Rectal smooth muscle tissue (tissue), 1 donor: Measurements from ENCODE around the gene NLRX1.
"Not testable (repeated sequence)": the region's sequence is repeated elsewhere in the genome, so short reads cannot be mapped to it uniquely, and the experiment has no call there.

Experiments used
- H3K27ac ChIP-seq: one replicate; pipeline ENCODE4 v1.7.0; 2013; ENCODE audit warnings: low read depth, low read length, inconsistent platforms
- H3K27me3 ChIP-seq: one replicate; pipeline ENCODE4 v1.7.0; 2013; ENCODE audit warnings: low read length; ENCODE audit not compliant: control insufficient read depth, insufficient read depth
- H3K36me3 ChIP-seq: one replicate; pipeline ENCODE4 v1.7.0; 2013; ENCODE audit warnings: low read length; ENCODE audit not compliant: control insufficient read depth, insufficient read depth
- H3K4me1 ChIP-seq: one replicate; pipeline ENCODE4 v1.7.0; 2013; ENCODE audit warnings: low read length; ENCODE audit not compliant: control insufficient read depth, insufficient read depth
- H3K4me3 ChIP-seq: one replicate; pipeline ENCODE4 v1.7.0; 2013; ENCODE audit warnings: low read length
- H3K9ac ChIP-seq: one replicate; pipeline ENCODE4 v1.7.0; 2013; ENCODE audit warnings: low read length

The NLRX1 gene

DNA sequence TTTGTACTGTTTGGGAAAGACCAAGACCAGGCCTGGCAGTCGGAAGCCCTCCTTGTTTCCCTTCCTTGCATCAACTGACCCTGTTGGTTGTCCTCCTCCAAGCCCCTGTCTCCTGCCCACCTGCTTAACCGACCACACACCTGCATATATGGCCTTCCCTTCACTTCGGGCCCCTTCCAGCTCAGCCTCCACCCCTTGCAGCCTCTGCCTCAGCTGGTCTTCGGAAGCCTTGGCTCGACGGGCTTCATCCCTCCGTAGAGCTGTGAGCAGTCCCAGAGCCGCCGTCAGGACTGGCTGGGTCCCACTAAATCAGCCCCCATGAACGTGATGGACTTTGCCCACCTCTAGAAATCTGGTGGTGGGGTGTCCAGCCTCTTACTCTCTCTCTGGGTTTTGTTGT lies 25.1 kb downstream of the NLRX1 start:
- no peaks in the 10 kb centered on the region for H3K27me3 ChIP-seq
- H3K36me3 ChIP-seq: no peaks in the 10 kb centered on the region
- H3K27ac ChIP-seq: no peak overlapping the region
- no peak overlapping the region for H3K9ac ChIP-seq
- H3K4me3 ChIP-seq: no peak overlapping the region
- no peaks in the 10 kb centered on the region for H3K4me1 ChIP-seq

DNA sequence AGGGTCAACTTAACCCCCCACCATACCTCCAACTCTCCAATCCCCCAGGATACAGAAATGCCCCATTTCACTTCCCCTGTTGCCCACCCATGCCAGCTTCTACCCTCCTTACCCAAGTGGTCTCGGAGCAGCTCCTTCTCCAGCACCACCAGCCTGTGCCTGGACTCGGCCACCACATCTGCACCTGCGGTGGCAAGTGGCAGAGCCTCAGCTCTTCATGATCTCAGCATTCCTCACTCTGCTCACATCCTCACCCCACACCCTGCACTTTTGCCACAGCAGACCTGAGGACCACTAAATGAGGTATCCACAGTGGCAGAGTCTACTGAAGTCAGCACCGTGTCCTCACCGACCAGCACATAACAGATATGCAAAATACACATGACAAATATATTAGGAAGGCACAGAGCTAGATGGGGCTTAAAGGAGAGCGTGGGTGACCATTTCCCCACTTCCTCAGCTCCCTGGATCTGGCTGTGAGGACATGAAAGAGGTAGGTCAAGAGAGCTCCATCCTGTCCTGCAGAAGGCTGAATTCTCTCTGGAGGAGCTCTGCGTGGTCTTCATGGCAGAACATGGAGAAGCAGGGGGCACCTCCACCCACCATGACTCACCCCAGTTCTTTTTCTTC lies 26.4 kb downstream of the NLRX1 start:
- Histone ChIP-seq H3K9ac (no peak overlapping the region), H3K27ac (no peak overlapping the region), H3K27me3 (no peaks in the 10 kb centered on the region), H3K4me3 (no peak overlapping the region), H3K4me1 (no peaks in the 10 kb centered on the region), H3K36me3 (no peaks in the 10 kb centered on the region)

DNA sequence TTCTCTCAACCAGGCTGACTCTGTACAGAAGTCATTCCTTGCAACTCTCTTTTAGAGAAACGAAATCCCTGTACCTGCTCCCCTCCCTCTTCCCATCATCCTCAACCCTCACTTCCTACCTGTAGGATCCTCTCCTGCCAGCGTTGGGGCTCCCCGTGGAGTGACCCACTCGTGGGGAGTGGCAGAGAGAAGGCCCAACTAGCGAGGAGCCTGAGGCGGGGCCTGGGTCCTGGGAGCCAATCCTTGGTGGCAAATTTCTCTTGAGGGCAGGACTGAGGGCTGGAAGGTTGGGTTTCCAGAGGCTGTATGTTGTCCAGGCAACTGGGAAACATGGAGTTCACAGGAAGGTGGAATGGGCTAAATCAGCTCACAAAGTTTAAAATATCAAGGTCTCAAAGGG lies 27.2 kb downstream of the NLRX1 start:
- H3K4me3 ChIP-seq: no peak overlapping the region

DNA sequence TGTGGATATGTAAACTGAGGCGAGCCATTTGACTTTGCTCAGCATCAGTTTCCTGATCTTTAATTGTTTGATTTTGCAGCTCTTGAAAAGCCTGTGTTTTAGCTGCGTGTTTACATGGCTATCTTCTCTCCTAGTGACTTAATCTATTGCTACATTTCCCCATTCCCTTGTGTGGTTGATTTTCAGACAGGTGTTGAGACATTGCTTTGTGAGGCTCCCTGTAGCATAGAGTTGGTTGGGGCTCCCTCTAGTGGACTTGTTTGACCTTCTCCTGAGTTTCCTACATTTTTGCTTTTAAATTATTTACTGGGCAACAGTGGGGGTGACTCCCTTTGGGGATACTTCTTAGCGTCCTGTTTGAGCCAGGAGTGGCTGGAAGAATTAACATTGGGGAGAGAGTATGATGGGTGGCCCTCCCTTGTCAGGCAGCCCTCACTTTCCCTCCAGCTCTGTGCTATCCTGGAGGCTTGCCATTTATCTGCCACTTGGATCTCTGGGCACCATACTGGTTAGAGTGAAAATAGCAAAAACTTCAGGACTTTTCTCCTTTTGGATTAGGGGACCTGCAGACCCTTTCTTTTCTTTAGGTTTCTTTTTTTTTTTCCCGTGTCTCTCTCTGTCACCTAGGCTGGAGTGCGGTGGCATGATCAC lies 28.4 kb downstream of the NLRX1 start:
- no peak overlapping the region for H3K27ac ChIP-seq
- no peaks in the 10 kb centered on the region for H3K4me1 ChIP-seq
- H3K36me3 ChIP-seq: no peaks in the 10 kb centered on the region
- H3K4me3 ChIP-seq: no peak overlapping the region
- H3K9ac ChIP-seq: no peak overlapping the region
- no peaks in the 10 kb centered on the region for H3K27me3 ChIP-seq

More for the DNA sequence above, 27.2 kb downstream of the NLRX1 start:
- Histone ChIP-seq H3K9ac (no peak overlapping the region), H3K4me1 (no peaks in the 10 kb centered on the region), H3K27ac (no peak overlapping the region), H3K36me3 (no peaks in the 10 kb centered on the region), H3K27me3 (no peaks in the 10 kb centered on the region)

DNA sequence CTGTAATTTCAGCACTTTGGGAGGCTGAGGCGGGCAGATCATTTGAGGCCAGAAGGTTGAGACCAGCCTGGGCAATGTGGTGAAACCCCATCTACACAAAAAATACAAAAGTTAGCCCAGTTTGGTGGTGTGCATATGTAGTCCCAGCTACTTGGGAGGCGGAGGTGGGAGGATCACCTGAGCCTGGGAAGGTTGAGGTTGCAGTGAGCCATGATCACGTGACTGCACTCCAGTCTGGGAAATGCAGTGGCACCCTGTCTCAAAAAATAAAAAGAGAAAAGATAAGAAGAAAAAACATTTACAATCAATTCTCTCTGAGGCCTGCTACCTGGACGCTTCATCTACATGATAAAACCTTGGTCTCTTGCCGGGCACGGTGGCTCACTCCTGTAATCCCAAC lies 30.4 kb downstream of the NLRX1 start:
- H3K27me3 ChIP-seq: no peaks in the 10 kb centered on the region
- H3K27ac ChIP-seq: no peak overlapping the region
- H3K36me3 ChIP-seq: no peaks in the 10 kb centered on the region
- H3K4me3 ChIP-seq: no peak overlapping the region
- H3K9ac ChIP-seq: no peak overlapping the region
- H3K4me1 ChIP-seq: no peaks in the 10 kb centered on the region

DNA sequence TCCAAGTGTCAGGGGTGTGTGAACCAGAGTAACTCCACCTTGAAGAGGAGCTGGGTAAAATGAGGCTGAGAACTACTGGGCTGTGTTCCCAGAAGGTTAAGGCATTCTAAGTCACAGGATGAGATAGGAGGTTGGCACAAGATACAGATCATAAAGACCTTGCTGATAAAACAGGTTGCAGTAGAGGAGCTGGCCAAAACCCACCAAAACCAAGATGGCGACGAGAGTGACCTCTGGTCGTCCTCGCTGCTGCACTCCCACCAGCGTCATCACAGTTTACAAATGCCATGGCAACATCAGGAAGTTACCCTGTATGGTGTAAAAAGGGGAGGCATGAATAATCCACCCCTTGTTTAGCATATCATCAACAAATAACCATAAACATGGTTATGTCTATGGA lies 32.7 kb downstream of the NLRX1 start:
- not testable (repeated sequence) for H3K27ac ChIP-seq, H3K4me1 ChIP-seq, H3K27me3 ChIP-seq, H3K4me3 ChIP-seq, H3K9ac ChIP-seq, H3K36me3 ChIP-seq

DNA sequence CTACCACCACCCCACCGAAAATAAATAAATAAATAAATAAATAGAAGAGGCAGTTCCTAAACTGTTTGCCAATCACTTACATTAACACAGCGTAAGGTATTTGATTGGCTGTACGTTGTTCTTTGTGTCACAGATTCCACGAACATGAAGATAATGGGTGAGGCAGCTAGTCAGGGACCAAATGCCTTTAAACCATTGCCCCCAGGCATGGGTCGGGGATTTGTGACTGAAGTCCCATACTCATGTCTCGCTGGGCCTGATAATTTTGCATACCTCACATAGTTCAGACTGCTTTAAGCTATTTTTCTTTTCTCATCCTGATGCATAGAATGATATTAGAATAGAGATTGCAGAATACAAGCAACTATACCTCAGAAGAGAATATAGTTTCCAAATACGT lies 34.0 kb downstream of the NLRX1 start:
- H3K36me3 ChIP-seq: no peaks in the 10 kb centered on the region
- no peak overlapping the region for H3K4me3 ChIP-seq
- no peak overlapping the region for H3K9ac ChIP-seq

DNA sequence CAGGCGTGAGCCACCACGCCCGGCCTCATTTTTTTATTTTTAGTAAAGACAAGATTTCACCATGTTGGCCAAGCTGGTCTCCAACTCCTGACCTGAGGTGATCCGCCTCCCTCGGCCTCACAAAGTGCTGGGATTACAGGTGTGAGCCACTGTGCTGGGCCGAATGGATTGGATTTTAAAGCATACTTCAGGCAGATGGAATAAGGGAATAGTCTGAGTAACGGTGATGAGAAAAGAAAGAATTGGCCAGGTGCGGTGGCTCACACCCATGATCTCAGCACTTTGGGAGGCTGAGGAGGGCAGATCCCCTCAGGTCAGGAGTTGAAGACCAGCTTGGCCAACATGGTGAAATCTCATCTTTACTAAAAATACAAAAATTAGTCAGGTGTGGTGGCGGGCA lies 35.5 kb downstream of the NLRX1 start:
- H3K4me3 ChIP-seq: no peak overlapping the region
- peaks cover 8% of the 10 kb centered on the region for H3K4me1 ChIP-seq
- H3K36me3 ChIP-seq: no peaks in the 10 kb centered on the region
- H3K9ac ChIP-seq: no peak overlapping the region
- no peaks in the 10 kb centered on the region for H3K27me3 ChIP-seq
- no peak overlapping the region for H3K27ac ChIP-seq

More for the DNA sequence above, 34.0 kb downstream of the NLRX1 start:
- no peak overlapping the region for H3K27ac ChIP-seq
- peaks cover 6% of the 10 kb centered on the region for H3K4me1 ChIP-seq
- H3K27me3 ChIP-seq: no peaks in the 10 kb centered on the region

DNA sequence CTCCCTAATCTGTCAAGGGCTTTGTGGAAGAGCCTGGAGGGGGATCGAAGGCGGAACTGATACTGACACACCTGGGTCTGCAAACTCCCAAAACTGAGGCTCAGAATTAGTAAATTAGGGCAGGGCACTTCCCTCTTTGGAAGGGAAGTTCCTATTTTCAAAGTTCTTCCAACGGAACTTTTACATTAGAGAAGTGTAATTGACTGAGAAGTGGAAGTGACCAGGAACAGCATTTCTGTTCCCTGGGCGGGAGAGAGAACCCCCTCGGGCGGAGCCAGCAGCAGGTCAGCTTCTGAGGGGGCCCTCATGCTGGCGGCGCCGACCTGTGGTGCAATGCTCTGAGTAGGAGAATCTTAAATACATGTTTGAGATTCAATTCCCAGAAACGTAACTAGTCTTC lies 36.6 kb downstream of the NLRX1 start:
- Histone ChIP-seq H3K27ac (no peak overlapping the region), H3K36me3 (no peaks in the 10 kb centered on the region), H3K4me3 (peak overlapping the region; percentile 32), H3K27me3 (no peaks in the 10 kb centered on the region), H3K4me1 (peaks cover 8% of the 10 kb centered on the region), H3K9ac (no peak overlapping the region)

DNA sequence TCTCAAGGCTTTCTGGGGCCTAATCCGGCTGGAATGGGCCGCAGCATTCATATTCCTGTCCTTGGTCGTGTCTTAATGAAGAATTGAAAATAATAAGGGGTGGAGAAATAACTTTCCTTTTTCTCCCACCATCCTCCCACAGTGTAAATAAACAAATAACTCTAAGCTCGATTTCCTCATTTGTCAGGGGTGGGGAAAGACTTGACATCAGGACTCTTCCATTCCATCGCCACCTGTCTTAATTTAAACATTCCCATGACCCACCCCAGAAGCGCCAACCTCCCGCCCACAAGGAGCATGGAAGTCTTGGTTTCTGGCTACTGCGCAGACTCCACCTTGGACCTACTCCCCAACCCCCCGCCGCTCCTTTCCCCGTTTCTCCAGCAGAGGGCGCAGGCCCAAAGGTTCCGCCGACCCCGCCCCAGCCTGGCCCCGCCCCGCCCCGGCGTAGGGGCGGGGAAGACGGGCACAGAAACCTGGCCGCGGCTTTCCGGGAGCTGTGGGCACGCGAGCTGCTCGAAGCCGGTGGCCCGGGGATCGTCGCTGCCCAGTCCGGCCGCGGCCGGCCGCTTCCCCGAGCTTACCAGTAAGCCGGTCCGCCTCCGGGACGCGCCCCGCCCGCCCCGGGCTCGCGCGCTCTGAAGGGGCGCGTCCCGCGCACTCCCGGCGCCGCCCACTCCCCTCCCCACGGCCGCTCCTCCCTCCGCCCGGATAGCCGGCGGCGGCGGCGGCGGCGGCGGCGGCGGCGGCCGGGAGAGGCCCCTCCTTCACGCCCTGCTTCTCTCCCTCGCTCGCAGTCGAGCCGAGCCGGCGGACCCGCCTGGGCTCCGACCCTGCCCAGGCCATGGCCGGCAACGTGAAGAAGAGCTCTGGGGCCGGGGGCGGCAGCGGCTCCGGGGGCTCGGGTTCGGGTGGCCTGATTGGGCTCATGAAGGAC lies 37.3 kb downstream of the NLRX1 start, which contains the start of gene CBL:
CBL (plus strand) TSS at position 766 of the 937 bp plus-strand sequence; CDS start at position 845, 79 bp downstream.
- H3K36me3 ChIP-seq: no peaks in the 10 kb centered on the region
- no peaks in the 10 kb centered on the region for H3K27me3 ChIP-seq
- H3K4me1 ChIP-seq: peaks cover 8% of the 10 kb centered on the region
- H3K9ac ChIP-seq: peak within 1 kb of the TSS; percentile 38
- H3K27ac ChIP-seq: peak within 1 kb of the TSS; percentile 89
- H3K4me3 ChIP-seq: peak within 1 kb of the TSS; percentile 79

DNA sequence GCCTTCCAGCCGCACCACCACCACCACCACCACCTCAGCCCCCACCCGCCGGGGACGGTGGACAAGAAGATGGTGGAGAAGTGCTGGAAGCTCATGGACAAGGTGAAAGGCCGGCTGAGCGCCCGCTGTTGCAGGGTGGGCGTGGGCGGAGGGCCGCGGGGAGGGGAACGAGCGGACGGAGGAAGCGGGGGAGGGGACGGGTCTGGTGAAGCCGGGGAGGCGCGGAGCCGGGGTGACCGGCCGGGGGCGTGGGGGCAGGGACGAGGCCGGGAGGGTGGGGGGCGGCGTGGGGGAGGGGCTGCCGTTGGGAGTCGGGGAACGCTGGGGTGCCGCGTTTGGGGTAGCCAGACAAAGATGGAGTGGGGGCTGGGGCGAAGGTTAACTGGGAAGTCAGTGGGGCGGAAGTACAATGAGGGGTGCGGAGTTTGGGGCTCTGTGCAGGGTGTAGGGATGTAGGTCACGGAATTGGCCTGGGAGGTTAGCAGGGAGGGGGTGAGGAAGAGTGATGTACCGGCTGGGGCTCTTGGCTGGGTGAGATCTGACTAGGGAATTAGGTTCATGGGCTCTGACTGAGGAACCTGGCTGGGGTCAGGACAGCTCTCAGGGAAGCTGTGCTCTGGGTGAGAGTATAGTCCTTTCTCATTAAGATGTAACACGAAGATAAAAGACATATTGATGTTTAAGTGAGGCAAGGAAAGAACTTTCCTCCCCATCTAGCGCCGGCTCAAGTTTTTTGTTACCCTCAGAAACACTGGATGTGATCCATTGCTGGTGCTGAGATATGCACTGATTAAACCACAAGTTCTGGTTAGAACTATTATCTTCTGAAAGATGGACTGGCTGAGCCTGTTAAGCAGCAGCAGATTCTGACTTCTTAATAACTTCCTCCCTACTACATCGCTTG lies 38.2 kb downstream of the NLRX1 start:
- Histone ChIP-seq H3K36me3 (no peaks in the 10 kb centered on the region), H3K4me3 (peak overlapping the region; percentile 79), H3K4me1 (peaks cover 8% of the 10 kb centered on the region), H3K27ac (peak overlapping the region; percentile 89), H3K27me3 (no peaks in the 10 kb centered on the region), H3K9ac (peak overlapping the region; percentile 38)
